Kidney tubule cell (primary cell): ENCODE data around the gene SASS6.
A peak's percentile ranks its signal among the peaks of the same experiment; 100 is the strongest.

Experiments
- DNase-seq: peaks from one replicate; pipeline ENCODE4 v3.0.0-alpha.2; 2018; ENCODE audit warnings: low spot score

SASS6 gene, protein sequence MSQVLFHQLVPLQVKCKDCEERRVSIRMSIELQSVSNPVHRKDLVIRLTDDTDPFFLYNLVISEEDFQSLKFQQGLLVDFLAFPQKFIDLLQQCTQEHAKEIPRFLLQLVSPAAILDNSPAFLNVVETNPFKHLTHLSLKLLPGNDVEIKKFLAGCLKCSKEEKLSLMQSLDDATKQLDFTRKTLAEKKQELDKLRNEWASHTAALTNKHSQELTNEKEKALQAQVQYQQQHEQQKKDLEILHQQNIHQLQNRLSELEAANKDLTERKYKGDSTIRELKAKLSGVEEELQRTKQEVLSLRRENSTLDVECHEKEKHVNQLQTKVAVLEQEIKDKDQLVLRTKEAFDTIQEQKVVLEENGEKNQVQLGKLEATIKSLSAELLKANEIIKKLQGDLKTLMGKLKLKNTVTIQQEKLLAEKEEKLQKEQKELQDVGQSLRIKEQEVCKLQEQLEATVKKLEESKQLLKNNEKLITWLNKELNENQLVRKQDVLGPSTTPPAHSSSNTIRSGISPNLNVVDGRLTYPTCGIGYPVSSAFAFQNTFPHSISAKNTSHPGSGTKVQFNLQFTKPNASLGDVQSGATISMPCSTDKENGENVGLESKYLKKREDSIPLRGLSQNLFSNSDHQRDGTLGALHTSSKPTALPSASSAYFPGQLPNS

DNA sequence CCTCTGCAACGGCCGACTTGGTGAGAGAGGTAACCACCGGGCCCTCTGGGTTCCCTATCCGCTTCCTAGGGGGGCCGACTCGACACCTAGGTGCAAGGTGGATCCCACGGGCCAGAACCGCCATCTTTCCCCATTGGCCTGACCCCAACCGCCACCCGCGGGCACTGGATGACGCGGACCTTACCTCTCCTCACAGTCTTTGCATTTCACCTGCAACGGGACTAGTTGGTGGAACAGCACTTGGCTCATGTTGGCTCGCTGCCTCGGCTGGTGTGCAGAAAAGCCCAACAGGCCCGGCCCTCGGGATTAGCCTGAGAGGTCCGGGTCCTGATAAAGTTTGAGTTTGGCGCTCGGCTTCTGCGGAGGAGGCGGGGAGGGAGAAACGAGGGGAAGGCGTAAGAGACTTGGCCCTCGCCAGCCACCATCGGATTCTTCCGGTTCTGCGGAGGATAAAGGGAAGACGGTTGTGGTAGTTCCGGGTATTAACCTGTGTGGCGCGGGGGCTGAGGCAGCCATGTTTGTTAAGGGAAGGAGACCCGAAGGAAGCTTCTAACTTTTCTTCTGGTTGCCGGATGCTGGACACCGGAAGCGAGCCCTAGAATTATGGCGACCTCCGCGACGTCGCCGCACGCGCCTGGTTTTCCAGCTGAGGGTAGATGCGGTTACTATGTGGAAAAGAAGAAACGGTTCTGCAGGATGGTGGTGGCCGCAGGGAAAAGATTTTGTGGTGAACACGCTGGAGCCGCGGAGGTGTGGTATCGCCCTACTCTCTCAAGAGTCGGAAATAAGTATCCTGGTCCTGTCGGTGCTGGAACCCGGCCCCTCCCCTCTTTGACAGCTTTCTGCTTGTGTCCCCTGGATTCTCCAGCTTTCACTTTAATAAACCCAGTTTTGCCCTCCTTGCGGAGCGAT, at the start of gene SASS6, which contains the start of gene TRMT13:
TSS of gene SASS6 (minus strand) at position 365 of the 912 bp plus-strand sequence. CDS start at position 249, 116 bp downstream.
TSS of gene TRMT13 (plus strand) at position 598 of the 912 bp plus-strand sequence. CDS start at position 604, 6 bp downstream.
- DNase-seq = peak; percentile 99

GRCh38 chr1:100178091-100178490, 45.4 kb upstream of the SASS6 start, which contains the start of gene LRRC39:
Gene LRRC39, minus strand, starts transcription at chr1:100178256. Its CDS starts 9,740 bp downstream, at chr1:100168516.
- DNase-seq = no peak

DNA sequence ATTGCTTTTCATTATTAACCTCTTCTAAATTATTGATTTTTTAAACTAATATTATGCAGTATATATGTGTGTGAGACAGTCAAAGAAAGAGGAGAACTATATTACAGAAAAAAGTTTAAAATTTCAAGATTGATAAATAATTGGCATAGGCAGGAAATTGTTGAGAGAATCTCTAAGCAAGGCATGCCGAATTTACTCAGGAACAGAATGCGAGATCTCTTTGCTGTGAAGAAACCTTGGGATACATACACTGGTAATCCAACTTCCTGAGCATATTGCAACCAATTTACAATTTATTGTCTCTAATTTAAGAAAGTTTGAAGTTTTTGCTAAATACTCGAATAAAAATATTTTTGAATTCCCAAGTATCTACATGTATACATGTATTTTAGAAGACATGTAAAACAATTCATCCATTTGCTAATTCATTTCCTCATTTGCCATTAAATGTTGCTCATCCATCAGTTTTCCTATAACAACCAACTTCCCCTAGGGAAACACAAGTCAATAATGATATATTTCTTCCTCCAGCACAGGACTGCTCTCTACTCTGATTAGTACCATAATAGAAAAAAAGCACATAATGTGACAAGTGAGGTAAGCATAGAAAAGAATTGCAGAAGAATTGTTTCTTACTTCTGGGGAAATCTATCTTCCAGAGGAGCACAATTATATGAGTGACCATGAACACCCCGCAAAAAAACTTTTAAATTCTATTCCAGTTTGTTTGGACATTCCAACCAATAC, 44.7 kb upstream of the SASS6 start:
- DNase-seq = no peak

- DNase-seq = no peak
Measured at GRCh38 chr1:100168051-100168450, 35.3 kb upstream of the SASS6 start.

- DNase-seq = no peak
Measured at GRCh38 chr1:100164702-100165101, 32.0 kb upstream of the SASS6 start.

DNA sequence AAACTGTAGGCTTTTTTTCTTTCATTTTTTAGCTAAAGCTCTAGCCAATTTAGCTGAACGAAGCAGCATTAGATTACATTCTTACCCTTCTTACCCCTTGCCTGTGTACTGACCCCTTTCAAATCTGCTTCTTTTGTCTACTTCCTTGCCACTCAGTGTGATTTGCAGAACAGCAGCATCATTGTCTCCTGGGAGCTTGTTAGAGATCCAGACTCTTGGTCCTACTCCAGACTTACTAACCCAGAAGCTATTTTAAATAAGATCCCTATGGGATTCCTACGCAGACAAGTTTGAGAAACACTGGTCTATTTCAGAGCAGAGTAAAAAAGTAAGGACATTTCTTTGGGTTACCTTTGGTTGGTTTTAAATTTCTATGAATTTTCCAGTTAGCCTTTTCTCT, 31.5 kb upstream of the SASS6 start:
- no peak for DNase-seq

- DNase-seq = no peak
Measured at GRCh38 chr1:100162881-100163280, 30.2 kb upstream of the SASS6 start.

GRCh38 chr1:100152271-100152670, 19.5 kb upstream of the SASS6 start:
- no peak for DNase-seq

GRCh38 chr1:100151679-100152078, 18.9 kb upstream of the SASS6 start:
- DNase-seq = no peak

- no peak for DNase-seq
Measured at GRCh38 chr1:100147875-100148274, 15.1 kb upstream of the SASS6 start.

DNA sequence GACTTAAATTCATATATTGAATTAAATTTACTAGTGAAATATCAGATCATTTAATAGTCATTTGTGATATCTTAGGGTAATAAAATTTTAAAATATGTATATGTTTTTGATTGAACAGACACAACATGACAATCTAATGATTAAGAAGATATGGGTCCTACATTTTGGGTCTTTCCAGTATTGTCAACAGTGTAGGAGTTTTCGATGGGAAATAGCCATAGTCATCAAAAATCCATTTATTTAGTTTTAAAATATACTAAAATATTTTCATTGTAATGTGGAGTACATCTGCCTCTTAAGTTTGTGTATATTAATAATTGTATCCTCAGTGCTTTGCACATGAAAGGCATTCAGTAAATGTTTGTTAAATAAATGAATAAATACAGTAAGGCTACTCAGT, 14.2 kb upstream of the SASS6 start:
- DNase-seq = no peak

- DNase-seq = no peak
Measured at GRCh38 chr1:100145116-100145515, 12.4 kb upstream of the SASS6 start.

- DNase-seq = no peak
Measured at GRCh38 chr1:100142343-100142742, 9.6 kb upstream of the SASS6 start.

GRCh38 chr1:100141192-100141591, 8.5 kb upstream of the SASS6 start:
- DNase-seq = no peak

- DNase-seq = no peak
Measured at GRCh38 chr1:100137602-100138001, 4.9 kb upstream of the SASS6 start.

- no peak for DNase-seq
Measured at GRCh38 chr1:100134872-100135271, 2.1 kb upstream of the SASS6 start.

GRCh38 chr1:100131623-100132022, 1.1 kb downstream of the SASS6 start:
- DNase-seq = no peak

DNA sequence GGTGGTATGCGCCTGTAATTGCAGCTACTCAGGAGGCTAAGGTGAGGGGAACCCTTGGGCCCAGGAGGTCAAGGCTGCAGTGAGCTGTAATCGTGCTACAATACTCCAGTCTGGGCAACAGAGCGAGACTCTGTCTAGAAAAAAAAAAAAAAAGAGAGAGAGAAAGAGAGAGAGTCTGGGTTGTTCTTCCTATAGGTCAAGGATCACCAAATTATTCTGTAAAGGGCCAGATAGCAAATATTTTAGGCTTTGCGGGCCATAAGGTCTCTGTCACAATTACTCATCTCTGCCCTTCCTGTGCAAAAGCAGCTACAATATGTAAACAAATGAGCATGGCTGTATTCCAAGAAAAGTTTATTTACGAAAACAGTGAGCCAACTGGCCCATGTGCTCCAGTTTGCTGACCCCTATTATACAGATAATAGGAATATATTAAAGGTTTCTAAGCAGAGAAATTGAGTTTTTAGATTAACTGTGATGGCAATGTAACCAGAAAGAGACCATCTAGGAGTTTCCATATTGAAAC, 2.1 kb downstream of the SASS6 start:
- no peak for DNase-seq

GRCh38 chr1:100127226-100127625, 5.5 kb downstream of the SASS6 start:
- DNase-seq = no peak

- DNase-seq = no peak
Measured at GRCh38 chr1:100122177-100122576, 10.6 kb downstream of the SASS6 start.

GRCh38 chr1:100115524-100115923, 17.2 kb downstream of the SASS6 start:
- DNase-seq = no peak
